K562 treated with DMSO at 1 percent for 4 hours (cell line): ENCODE data around the gene BORCS8. TPM values are rescaled to one million over a fixed set of nuclear protein-coding genes. Genes with fewer than 3 reads are reported as not detected.

Experiments used
- total RNA-seq: library from RNA; unstranded; fragments of 300-600 nt; gene quantifications from 2 replicates; pipeline ENCODE4 v1.2.3, GENCODE V29; 2022; ENCODE audit not compliant: insufficient read depth

Gene BORCS8
- 9.9 and 14.2 TPM in 2 replicates for total RNA-seq

GRCh38 chr19:19192078-19192882 is at the start of gene BORCS8, which contains the start of gene RFXANK:
TSS of gene BORCS8 (minus strand) at chr19:19192152. CDS start at chr19:19192117, 35 bp downstream.
TSS of gene RFXANK (plus strand) at chr19:19192258. CDS start at chr19:19193947, 1,689 bp downstream.

GRCh38 chr19:19211499-19212420 is 19.8 kb upstream of the BORCS8 start, which contains the start of gene NCAN:
TSS of gene NCAN (plus strand) at chr19:19211958. CDS start at chr19:19216954, 4,996 bp downstream.

GRCh38 chr19:19203012-19203856 is 11.3 kb upstream of the BORCS8 start, which contains the start of gene NR2C2AP:
TSS of gene NR2C2AP (minus strand) at chr19:19203414. CDS start at chr19:19203060, 354 bp downstream.

GRCh38 chr19:19170053-19170872 is 21.7 kb downstream of the BORCS8 start, which contains the start of gene MEF2B:
TSS of gene MEF2B (minus strand) at chr19:19170263. CDS start at chr19:19150735, 19,528 bp downstream.

GRCh38 chr19:19138109-19138981 is 53.6 kb downstream of the BORCS8 start, which contains the start of gene TMEM161A:
TSS of gene TMEM161A (minus strand) at chr19:19138478. CDS start at chr19:19138428, 50 bp downstream.

Other genes with a start within 250 kb of the BORCS8 start
- gene SUGP2, start 158.6 kb downstream of the BORCS8 start, total RNA-seq = 53.2 and 71.3 TPM in 2 replicates
- gene ARMC6, start 158.5 kb downstream of the BORCS8 start, total RNA-seq = 33.5 and 46.5 TPM in 2 replicates
- gene SLC25A42, start 128.2 kb downstream of the BORCS8 start, total RNA-seq = 20.4 and 26.7 TPM in 2 replicates
- 38.7 and 41.5 TPM in 2 replicates for gene TMEM161A, start 53.7 kb downstream of the BORCS8 start, total RNA-seq
- 10.8 and 12.1 TPM in 2 replicates for gene MEF2B, start 21.9 kb downstream of the BORCS8 start, total RNA-seq
- gene RFXANK, start 106 bp upstream of the BORCS8 start, total RNA-seq = 148 and 160 TPM in 2 replicates
- gene NR2C2AP, start 11.3 kb upstream of the BORCS8 start, total RNA-seq = 12.3 and 18.1 TPM in 2 replicates
- gene NCAN, start 19.8 kb upstream of the BORCS8 start, total RNA-seq = not detected in 2 replicates
- gene TM6SF2, start 81.1 kb upstream of the BORCS8 start, total RNA-seq = not detected in 2 replicates
- 36.1 and 51.6 TPM in 2 replicates for gene SUGP1, start 128.4 kb upstream of the BORCS8 start, total RNA-seq
- 30.0 and 33.5 TPM in 2 replicates for gene MAU2, start 128.7 kb upstream of the BORCS8 start, total RNA-seq
- 53.4 and 59.7 TPM in 2 replicates for gene GATAD2A, start 213.5 kb upstream of the BORCS8 start, total RNA-seq